Measurements from ENCODE around the gene SLC30A2.

Gene SLC30A2

GRCh38 chr1:25997828-25998761 is 47.8 kb downstream of the SLC30A2 start, which contains the start of gene PAFAH2:
PAFAH2 (minus strand) TSS chr1:25998063; CDS start chr1:25990816, 7,247 bp downstream.
- DNase-seq (ENCODE audit: low read depth, low spot score) = peak; percentile 100

- no peak for DNase-seq (ENCODE audit: low read depth, low spot score)
Observed at GRCh38 chr1:25996966-25997827, 48.7 kb downstream of the SLC30A2 start.

DNA sequence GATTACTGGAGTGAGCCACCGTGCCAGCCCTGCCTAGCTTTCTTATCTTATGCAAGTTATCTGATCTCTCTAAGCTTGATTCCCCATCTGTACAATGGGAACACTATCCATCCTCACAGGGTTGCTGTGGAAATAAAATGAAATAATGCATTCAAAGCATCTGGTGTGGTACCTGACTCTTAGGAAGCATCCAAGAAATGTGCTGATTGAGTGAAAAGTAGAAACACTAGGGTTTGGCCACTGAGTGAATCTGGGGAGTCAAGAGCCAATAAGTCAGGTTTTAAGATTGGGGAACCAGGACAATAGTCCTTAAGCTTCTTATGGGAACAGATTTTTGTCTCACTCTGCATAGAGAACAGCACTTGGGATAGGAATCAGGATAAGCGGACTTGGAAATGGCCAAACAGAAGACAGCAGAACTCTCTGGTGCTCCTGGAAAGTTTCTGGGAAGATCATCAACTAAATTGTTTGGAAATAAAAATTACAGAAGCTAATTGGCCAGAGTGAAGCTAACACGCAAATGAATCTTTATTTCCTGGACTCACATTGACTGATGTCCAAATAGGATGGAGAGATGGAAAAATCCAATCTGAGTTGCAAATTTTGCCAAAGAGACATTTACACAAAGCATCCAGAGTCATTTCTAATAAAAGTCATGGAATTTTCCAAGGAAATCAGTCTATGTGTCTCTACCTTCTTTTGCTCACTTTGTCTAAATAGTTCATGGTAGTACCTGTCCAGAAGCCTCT is 51.3 kb downstream of the SLC30A2 start:
- DNase-seq (ENCODE audit: low read depth, low spot score) = no peak

DNA sequence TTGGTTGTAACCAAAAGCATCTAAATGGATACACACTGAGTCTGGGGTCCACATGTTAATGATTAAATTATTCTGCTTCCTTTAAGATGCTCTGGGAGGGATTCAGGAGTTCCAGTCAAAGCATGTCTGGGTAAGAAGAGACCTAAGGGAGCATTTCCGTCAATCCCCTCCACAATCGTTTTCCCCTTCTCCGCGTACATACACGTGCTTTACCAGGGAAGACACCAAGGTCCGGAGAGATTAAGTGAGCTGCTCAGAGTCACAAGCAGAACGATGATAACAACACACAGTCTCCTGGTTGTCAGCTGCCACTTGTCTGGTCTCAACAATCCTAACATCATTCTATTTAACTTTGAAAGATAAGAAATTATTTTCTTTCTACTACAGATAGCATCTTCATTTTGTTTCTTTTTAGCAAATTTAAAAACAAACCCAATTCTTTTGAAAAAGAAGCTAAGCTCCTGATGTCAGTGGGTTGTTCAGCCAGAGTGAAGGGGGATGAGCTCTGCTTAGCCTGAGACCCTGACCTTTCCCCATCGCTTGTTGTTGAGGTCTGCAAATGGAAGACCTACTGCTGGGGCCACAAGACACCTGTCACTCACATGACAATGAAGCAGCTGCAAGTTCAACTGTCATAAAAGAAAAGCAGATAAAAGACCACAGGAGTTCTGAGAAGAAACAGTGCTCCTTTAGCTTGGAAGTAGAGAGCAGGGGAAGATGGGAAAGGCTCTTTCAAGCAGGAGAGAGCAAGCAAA is 52.5 kb downstream of the SLC30A2 start:
- DNase-seq (ENCODE audit: low read depth, low spot score) = no peak

DNA sequence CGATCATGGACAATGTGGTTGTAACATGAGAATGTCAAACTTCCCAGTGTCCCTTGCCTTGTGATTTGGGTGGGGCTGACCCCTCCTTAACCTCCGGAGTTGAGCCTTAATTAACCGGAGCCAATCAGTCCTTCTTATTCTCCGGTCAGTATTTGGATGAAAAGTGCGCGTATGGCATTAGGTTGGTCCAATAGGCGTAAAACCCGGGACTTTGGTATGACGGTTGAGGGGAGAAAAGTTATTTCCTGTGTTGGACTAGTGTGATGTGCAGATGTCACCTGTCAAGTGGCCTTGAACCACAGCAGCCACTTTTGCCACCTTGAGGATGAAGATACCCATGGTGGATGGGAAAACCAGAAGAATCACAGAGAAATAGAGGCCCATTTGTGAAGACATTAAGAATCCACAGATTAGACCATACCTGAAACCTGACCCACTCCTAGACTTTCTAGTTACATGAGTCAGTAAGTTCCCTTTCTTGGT is 53.2 kb downstream of the SLC30A2 start:
- DNase-seq (ENCODE audit: low read depth, low spot score) = no peak

DNA sequence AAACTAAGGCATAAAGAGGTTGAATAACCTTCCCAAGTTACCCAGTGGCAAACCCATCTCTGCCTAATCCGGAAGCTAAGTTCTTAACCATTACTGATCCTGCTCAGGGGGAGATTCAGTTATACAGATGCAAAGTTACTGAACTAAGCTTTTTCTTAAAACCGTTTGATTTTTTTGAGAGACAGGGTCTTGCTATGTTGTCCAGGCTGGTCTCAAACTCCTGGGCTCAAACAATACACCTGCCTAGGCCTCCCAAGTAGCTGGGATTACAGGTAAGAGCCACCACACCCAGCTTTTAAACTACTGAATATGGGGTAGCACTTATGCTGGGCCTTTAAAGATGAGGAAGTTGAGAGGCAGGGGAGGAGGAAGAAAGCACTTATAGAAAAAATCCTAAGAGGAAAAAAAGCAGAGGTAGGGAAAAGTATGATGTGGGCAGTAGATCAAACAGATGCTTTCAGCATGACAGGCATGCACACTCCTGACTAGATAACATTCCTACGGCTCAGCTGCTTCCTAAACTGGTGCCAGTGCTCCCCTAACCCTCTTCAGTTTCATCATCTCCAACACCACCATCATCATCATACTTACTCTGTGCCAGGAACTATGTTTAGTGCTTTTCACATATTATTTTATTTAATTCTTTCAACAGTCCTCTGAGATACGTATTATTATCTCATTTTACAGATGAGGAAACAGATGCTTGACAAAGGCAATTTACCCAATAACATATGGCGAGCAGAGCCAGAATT is 53.8 kb downstream of the SLC30A2 start:
- no peak for DNase-seq (ENCODE audit: low read depth, low spot score)

DNA sequence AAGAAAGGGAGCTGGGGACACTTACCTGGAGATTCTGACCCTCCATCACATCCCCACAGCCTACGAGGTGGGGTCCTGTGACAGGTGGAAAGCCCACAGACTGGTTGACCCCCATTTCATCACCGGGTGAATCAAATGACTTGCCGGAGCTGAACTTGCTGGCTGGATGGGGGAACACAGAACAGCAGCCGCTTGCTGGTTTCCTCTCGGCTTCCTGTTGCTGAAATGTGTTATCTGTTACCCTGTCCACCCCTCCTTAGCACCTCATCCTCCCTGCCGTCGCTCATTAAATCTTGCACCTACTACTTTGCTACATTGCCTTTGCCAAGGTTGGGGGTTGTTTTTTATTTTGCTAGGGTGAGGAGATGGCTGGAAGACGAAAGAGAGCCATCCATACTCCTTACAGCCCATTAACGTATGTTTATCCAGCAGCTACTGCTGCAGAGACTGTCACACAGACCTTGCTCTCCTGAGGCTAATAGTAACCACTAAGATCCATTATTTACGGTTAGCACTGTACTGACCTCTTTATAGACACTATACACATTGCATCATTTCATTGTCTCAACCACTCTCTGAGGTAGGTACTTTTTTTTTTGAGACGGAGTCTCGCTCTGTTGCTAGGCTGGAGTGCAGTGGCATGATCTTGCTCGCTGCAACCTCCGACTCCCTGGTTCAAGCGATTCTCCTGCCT is 55.1 kb downstream of the SLC30A2 start:
- no peak for DNase-seq (ENCODE audit: low read depth, low spot score)

DNA sequence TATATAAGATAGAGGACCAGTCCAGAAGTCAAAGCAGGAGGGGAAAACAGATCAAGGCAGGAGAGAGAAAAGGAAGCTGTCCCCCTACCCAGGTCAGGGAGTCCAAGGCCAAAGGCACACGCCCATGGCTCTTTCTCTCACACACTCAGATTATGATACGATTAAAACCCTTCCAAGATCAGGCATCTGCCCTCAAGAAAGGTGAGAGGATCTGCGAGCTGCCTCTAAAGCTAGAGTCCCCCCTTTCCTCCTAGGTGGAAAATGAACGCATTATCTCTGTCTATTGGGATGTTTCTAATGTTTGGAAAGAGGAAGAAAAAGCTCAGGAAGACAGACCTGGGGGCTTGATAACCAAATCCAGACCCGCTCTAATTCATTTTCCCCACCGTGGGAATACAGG is 55.7 kb downstream of the SLC30A2 start:
- no peak for DNase-seq (ENCODE audit: low read depth, low spot score)

- no peak for DNase-seq (ENCODE audit: low read depth, low spot score)
Observed at GRCh38 chr1:25989440-25990234, 56.3 kb downstream of the SLC30A2 start.

DNA sequence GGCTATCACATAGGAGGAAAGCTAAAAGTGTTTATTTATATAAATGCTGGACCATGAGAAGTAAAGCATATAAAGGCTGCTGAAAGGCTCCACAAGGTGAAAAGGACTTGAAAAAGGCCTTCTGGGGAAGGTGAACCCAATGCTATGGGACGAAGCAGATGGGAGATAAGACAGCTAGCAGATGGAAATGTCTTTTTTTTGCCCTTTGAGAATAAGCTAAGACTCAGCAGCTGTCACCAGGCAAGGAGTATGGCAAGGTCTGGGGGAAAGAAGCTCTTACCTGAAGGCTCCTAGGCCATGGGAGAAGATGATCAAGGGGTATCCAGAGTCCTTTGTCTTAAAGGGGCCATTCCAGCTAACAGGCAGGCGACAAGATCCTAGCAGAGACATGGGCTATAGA is 58.0 kb downstream of the SLC30A2 start:
- no peak for DNase-seq (ENCODE audit: low read depth, low spot score)

Measured in astrocyte of the hippocampus (primary cell).